Sigmoid colon (tissue), 3 donors: ENCODE data around the gene AK1.

ENCODE experiments used
- CTCF ChIP-seq, 4 experiments: fragments of 450-650 bp in 3 of 4; fragments of 200-600 bp in 1 of 4; IDR thresholded peaks; one replicate each; pipeline ENCODE4 v1.5.1; 2016 to 2019; ENCODE audit warnings: antibody characterized with exemption in 4 of 4, mild to moderate bottlenecking in 3 of 4, moderate library complexity in 2 of 4
- POLR2A ChIP-seq, 2 donors: fragments of 450-650 bp; IDR thresholded peaks; one replicate each; pipeline ENCODE4 v1.6.1; 2016; ENCODE audit warnings: antibody characterized with exemption in 2 of 2, mild to moderate bottlenecking in 2 of 2, moderate library complexity in 2 of 2

GRCh38 chr9:127878652-127879390, 1.3 kb upstream of the AK1 start:
- TF ChIP-seq CTCF (IDR thresholded peaks at IDR 0.05) (no peak), POLR2A (IDR thresholded peaks at IDR 0.05) (no peak)
